Heart left ventricle (tissue), 16 donors: ENCODE results near the gene MVB12B. TPM values are rescaled to one million over a fixed set of nuclear protein-coding genes. Genes with fewer than 3 reads are reported as not detected.

Experiments used
- ATAC-seq, 4 donors: fragments of 200-7000 bp; cut with Tn5 transposase; one replicate each; pipeline ENCODE4 v1.9.1; 2020 to 2022; ENCODE audit warnings: moderate library complexity in 4 of 4, mild to moderate bottlenecking in 3 of 4, moderate number of reproducible peaks in 1 of 4
- DNase-seq, 5 donors: peaks; one replicate each; pipeline ENCODE4 v3.0.0-alpha.2; 2020
- H3K27ac ChIP-seq, 12 donors: fragments of 200-600 bp; sonication (generic) in 4 of 12; one replicate each; pipeline versions ENCODE4 v1.5.0 to v1.8.0; 2016 to 2022; ENCODE audit warnings: mild to moderate bottlenecking in 2 of 12
- H3K27me3 ChIP-seq, 9 donors: fragments of 200-600 bp; sonication (generic) in 2 of 9; one replicate each; pipeline versions ENCODE4 v1.5.1 to v1.8.0; 2016 to 2022; ENCODE audit warnings: mild to moderate bottlenecking in 3 of 9
- H3K36me3 ChIP-seq, 9 donors: fragments of 200-600 bp; sonication (generic) in 2 of 9; one replicate each; pipeline versions ENCODE4 v1.5.0 to v1.8.0; 2018 to 2022; ENCODE audit warnings: mild to moderate bottlenecking in 2 of 9
- H3K4me1 ChIP-seq, 12 donors: fragments of 200-600 bp; sonication (generic) in 4 of 12; one replicate each; pipeline versions ENCODE4 v1.5.0 to v1.8.0; 2016 to 2022; ENCODE audit warnings: mild to moderate bottlenecking in 3 of 12
- H3K4me3 ChIP-seq, 12 donors: fragments of 200-600 bp; sonication (generic) in 4 of 12; one replicate each; pipeline versions ENCODE4 v1.5.0 to v1.8.0; 2017 to 2022; ENCODE audit warnings: mild to moderate bottlenecking in 9 of 12, moderate library complexity in 4 of 12
- H3K9me3 ChIP-seq, 12 donors: fragments of 200-600 bp; sonication (generic) in 4 of 12; one replicate each; pipeline versions ENCODE4 v1.5.0 to v1.8.0; 2016 to 2022; ENCODE audit warnings: mild to moderate bottlenecking in 1 of 12
- POLR2A ChIP-seq, 2 donors: fragments of 450-650 bp; IDR thresholded peaks; one replicate each; pipeline ENCODE4 v1.6.1; 2017; ENCODE audit warnings: antibody characterized with exemption in 2 of 2, mild to moderate bottlenecking in 2 of 2, moderate library complexity in 2 of 2
- WGBS, 4 donors: extraction: QIAGEN DNeasy Blood & Tissue Kit in 2 of 4; methylation state at CpG; one replicate each; pipeline versions ENCODE4 v1.1.5 to v1.1.7; 2013 to 2018; 5-methylcytosine and 5-hydroxymethylcytosine counted together
- intact Hi-C, 10 donors: fragments of 100-400 bp; cut with DNase I; formaldehyde crosslinking; loops; one replicate each; pipeline versions ENCODE4 v1.11.1 to v1.14.2; 2022
- polyA plus RNA-seq, 2 donors: library from polyadenylated mRNA; stranded (reverse); fragments of 200-250 nt; gene quantifications; one replicate each; pipeline ENCODE4 v1.2.3, GENCODE V29; 2013
- total RNA-seq, 9 donors: library from RNA; depleted of rRNA in 2 of 9; stranded (reverse); fragments of >200 nt in 2 of 9; fragmentation: NEBNext Ultra II Directional in 3 of 9; extraction: Animal tissue kit (Norgen Biotek cat#: 25700) in 3 of 9; gene quantifications; one replicate each; pipeline versions ENCODE4 v1.1.0 to v1.2.4, GENCODE V29; 2016 to 2023
- TF ChIP-seq, protein P1 (sequence below), 12 donors: fragments of 200-600 bp; sonication (generic) in 4 of 12; IDR thresholded peaks; one replicate each; pipeline versions ENCODE4 v1.5.0 to v1.8.0; 2018 to 2022; ENCODE audit warnings: antibody characterized with exemption in 12 of 12, mild to moderate bottlenecking in 5 of 12
- donor health status: ischemic (EF 13 %, LVEDD 7.1; RV severe dilation, severe dysfunction).
- donor health status: healthy with polysubstance abuse.
- donor health status: DM: no; HTN: yes; CAD: no.
- donor health status: DM: no; HTN: no; CAD: no.
- donor health status: ischemic (EF 25% LVEDD 6.9; RV normal size, moderate dysfunction).
- donor health status: ischemic (EF 25% LVEDD 5.7; RV mildly dilated, moderate dysfunction).
- donor health status: healthy.
- donor health status: DM: yes; HTN: yes; CAD: no.
- donor health status: ischemic (EF 35%, LVEDD 5.7; RV mildly dilated, moderate dysfunction).
- donor health status: nonischemic (EF 11% LVEDD 7.7; RV severe dilation, severe dysfunction).
- donor health status: DM: yes; HTN: yes; CAD: no.
- donor health status: PGD.
- donor health status: ischemic (EF 29% LVEDD 5.4; RV normal size, mild dysfunction).
- donor health status: nonischemic (EF 23%, LVEDD 6.1; RV moderate dilation, normal function).

Gene MVB12B
- total and polyA plus RNA-seq, 11 donors: 4.9 to 16.2 (median 11.0) TPM

DNA sequence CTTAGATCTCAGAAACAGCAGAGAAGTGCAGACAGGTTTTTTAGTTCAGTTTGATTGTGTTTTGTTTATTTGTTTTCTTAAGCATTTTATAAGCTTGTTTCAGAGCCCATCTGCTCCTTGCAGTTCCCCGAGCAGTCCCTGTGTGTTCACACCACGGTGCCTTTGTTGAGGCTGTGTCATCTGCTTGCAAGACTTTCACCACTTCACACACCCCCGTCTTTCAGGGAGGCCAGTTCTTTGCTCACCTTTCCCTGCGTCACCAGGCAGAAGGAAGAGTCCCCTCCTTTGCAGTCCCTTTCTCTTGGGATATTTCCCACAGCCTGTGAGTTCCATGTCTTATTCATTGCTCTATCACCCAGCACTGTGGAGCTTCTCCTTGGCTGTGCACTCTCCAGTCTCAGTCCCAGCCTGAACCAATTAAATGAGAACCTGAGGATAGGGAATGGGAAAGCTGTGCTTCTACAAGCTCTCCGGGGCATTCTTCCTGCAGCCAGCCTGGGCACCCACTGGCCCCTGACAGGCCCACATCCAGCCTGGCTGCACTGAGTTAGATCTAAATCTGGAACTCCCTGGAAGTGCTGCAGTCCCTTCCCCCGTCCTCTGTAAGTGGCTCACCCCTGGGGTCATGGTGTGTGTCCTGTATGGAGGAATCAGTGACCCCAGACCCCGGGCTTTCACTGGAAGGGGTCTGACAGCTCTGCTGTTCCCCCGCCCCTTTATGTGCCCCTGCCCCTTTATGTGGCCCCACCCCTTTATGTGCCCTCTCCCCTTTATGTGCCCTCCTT is 5.5 kb downstream of the MVB12B start:
- Histone ChIP-seq H3K36me3 (no peaks in the 10 kb centered on the region), H3K4me1 (peaks cover 2 to 80% (median 49%) of the 10 kb centered on the region in 12 donors), H3K4me3 (no peak overlapping the region), H3K27me3 (no peaks in the 10 kb centered on the region), H3K9me3 (no peaks in the 10 kb centered on the region), H3K27ac (no peak overlapping the region)
- DNase-seq (no peak), ATAC-seq (no peak)
- TF ChIP-seq POLR2A (IDR thresholded peaks at IDR 0.05): no peak
- TF ChIP-seq, protein P1, sequence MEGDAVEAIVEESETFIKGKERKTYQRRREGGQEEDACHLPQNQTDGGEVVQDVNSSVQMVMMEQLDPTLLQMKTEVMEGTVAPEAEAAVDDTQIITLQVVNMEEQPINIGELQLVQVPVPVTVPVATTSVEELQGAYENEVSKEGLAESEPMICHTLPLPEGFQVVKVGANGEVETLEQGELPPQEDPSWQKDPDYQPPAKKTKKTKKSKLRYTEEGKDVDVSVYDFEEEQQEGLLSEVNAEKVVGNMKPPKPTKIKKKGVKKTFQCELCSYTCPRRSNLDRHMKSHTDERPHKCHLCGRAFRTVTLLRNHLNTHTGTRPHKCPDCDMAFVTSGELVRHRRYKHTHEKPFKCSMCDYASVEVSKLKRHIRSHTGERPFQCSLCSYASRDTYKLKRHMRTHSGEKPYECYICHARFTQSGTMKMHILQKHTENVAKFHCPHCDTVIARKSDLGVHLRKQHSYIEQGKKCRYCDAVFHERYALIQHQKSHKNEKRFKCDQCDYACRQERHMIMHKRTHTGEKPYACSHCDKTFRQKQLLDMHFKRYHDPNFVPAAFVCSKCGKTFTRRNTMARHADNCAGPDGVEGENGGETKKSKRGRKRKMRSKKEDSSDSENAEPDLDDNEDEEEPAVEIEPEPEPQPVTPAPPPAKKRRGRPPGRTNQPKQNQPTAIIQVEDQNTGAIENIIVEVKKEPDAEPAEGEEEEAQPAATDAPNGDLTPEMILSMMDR (IDR thresholded peaks at IDR 0.05): no peak
- 74 to 77% (median 74%) methylated on average over 7 to 8 of the region's 8 CpGs for WGBS, 4 donors
- intact Hi-C loops: no loop called here

GRCh38 chr9:126334721-126335621 is 8.3 kb downstream of the MVB12B start:
- TF ChIP-seq POLR2A (IDR thresholded peaks at IDR 0.05): no peak
- TF ChIP-seq, protein P1 (IDR thresholded peaks at IDR 0.05): no peak
- intact Hi-C loops: loop anchor here in 1 of 10 donors (5.0 kb wide), 1 partner anchor 42 kb away; no protein-coding TSS in a partner anchor
- Histone ChIP-seq H3K36me3 (peaks cover 0 to 2% (median 0%) of the 10 kb centered on the region in 9 donors), H3K27me3 (no peaks in the 10 kb centered on the region), H3K4me3 (peak overlapping the region in 5 of 12 donors; percentile 5 to 22 (median 12)), H3K4me1 (peaks cover 2 to 67% (median 38%) of the 10 kb centered on the region in 12 donors), H3K27ac (peak overlapping the region in 11 of 12 donors; percentile 33 to 72 (median 52)), H3K9me3 (no peaks in the 10 kb centered on the region)
- peak; percentile 68 to 87 (median 82) for ATAC-seq
- WGBS, 4 donors: 30 to 36% (median 31%) methylated on average over 8 of the region's 8 CpGs
- DNase-seq: no peak

DNA sequence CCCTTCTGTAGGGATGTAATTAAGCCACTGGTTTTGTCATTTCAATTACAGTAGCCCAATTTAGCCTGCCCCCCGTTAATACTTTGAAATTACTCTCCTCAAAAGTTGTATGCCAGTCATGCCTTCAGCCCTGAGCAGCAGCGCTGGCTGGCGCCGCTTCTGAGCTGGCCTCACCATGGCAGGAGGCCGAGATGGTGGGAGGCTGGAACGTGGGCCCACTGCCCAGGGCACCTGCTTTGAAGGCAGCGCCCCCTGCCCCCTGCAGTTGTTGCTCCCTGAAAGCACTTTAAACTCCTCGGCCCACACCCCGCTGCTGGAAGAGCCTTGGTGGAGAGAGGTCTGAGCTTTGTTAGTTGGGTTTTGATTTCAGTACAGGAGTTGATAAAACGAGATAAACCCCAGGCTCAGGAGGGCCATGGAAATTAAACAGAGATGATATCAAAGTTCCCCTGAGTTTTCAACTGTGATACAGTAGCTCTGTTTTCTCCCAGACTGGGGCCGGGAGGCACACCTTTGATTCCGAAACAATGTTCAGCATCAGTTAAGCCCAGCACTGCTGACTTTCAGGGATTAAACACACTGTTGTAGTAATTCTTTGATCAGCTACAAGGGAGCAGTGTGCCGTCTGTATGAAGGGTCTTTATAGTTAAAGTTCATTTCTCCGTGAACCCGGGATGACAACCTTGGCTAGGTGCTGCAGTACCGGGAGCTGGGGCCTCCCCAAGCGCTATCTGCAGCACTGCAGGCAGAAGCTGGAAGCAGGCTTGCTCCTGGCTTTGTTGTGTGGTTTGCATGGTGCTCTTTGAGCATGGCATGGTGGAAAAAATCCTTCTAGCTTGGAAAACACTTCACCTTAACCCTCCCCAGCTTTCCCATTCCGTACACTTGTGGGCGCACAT is 9.5 kb downstream of the MVB12B start:
- Histone ChIP-seq H3K36me3 (peaks cover 0 to 13% (median 7%) of the 10 kb centered on the region in 9 donors), H3K27me3 (no peaks in the 10 kb centered on the region), H3K9me3 (no peaks in the 10 kb centered on the region), H3K4me1 (peaks cover 2 to 57% (median 38%) of the 10 kb centered on the region in 12 donors), H3K27ac (peak overlapping the region in 6 of 12 donors; percentile 37 to 72 (median 55)), H3K4me3 (peak overlapping the region in 1 of 12 donors; percentile 5)
- intact Hi-C loops: loop anchor here in 1 of 10 donors (5.0 kb wide), 1 partner anchor 41 kb away; no protein-coding TSS in a partner anchor
- no peak for DNase-seq
- no peak for ATAC-seq
- TF ChIP-seq, protein P1 (IDR thresholded peaks at IDR 0.05): no peak
- no peak for TF ChIP-seq POLR2A (IDR thresholded peaks at IDR 0.05)
- 77 to 85% (median 83%) methylated on average over 18 to 19 of the region's 19 CpGs for WGBS, 4 donors
